CD14-positive monocyte (primary cell): ENCODE measurements around the gene BCAN. TPM values are rescaled to one million over a fixed set of nuclear protein-coding genes. Genes with fewer than 3 reads are reported as not detected.
"Not testable (repeated sequence)": the region's sequence is repeated elsewhere in the genome, so short reads cannot be mapped to it uniquely, and the experiment has no call there.

ENCODE experiments used
- DNase-seq, 3 donors: peaks; one replicate each; pipeline ENCODE4 v3.0.0-alpha.2; 2011 to 2022
- H2AFZ ChIP-seq: 2 replicates; pipeline ENCODE4 v1.6.0; 2012; ENCODE audit warnings: mild to moderate bottlenecking, low read depth, low read length, inconsistent platforms; ENCODE audit not compliant: insufficient read depth, poor library complexity, severe bottlenecking
- H3K27ac ChIP-seq, 2 donors: 1 replicate in 1 of 2; 2 replicates in 1 of 2; pipeline ENCODE4 v1.5.1; 2012 to 2013; ENCODE audit warnings: low read length in 2 of 2, control low read depth in 1 of 2, inconsistent platforms in 1 of 2, low read depth in 1 of 2, mild to moderate bottlenecking in 1 of 2
- H3K27me3 ChIP-seq, 2 donors: one replicate each; pipeline versions ENCODE4 v1.6.0 to v1.6.1; 2011 to 2013; ENCODE audit warnings: low read length in 2 of 2; ENCODE audit not compliant: control insufficient read depth in 2 of 2, insufficient read depth in 2 of 2
- H3K36me3 ChIP-seq, 2 donors: replicated peaks in 1 of 2; 1 replicate in 1 of 2; 2 replicates in 1 of 2; pipeline versions ENCODE4 v1.5.1 to v1.6.1; 2012 to 2013; ENCODE audit warnings: low read length in 2 of 2, control low read depth in 1 of 2, inconsistent platforms in 1 of 2, mild to moderate bottlenecking in 1 of 2; ENCODE audit not compliant: insufficient read depth in 2 of 2, control insufficient read depth in 1 of 2
- H3K4me1 ChIP-seq, 2 donors: 1 replicate in 1 of 2; 2 replicates in 1 of 2; pipeline versions ENCODE4 v1.5.1 to v1.6.1; 2012 to 2013; ENCODE audit warnings: low read length in 2 of 2, control low read depth in 1 of 2, inconsistent platforms in 1 of 2, mild to moderate bottlenecking in 1 of 2, moderate library complexity in 1 of 2; ENCODE audit not compliant: insufficient read depth in 2 of 2, control insufficient read depth in 1 of 2
- H3K4me2 ChIP-seq: replicated peaks from 2 replicates; pipeline ENCODE3; 2012; ENCODE audit warnings: low read length, moderate library complexity, mild to moderate bottlenecking; ENCODE audit not compliant: poor library complexity, severe bottlenecking; ENCODE audit errors: extremely low read depth
- H3K4me3 ChIP-seq, 3 experiments: fragments of 200-600 bp in 1 of 3; sonication (generic) in 1 of 3; replicated peaks in 1 of 3; 1 replicate in 2 of 3; 2 replicates in 1 of 3; pipeline ENCODE4 v1.5.1; 2011 to 2013; ENCODE audit warnings: low read length in 3 of 3, mild to moderate bottlenecking in 3 of 3, control low read depth in 2 of 3, low read depth in 2 of 3, inconsistent platforms in 1 of 3, moderate library complexity in 1 of 3
- H3K79me2 ChIP-seq: 2 replicates; pipeline ENCODE4 v1.6.0; 2012; ENCODE audit warnings: mild to moderate bottlenecking, control low read depth, inconsistent platforms, low read length, moderate library complexity; ENCODE audit not compliant: insufficient read depth
- H3K9ac ChIP-seq: 2 replicates; pipeline ENCODE4 v1.6.0; 2017; ENCODE audit warnings: low read length, mild to moderate bottlenecking; ENCODE audit not compliant: insufficient read depth, poor library complexity, severe bottlenecking
- H3K9me3 ChIP-seq, 2 donors: replicated peaks in 1 of 2; 1 replicate in 1 of 2; 2 replicates in 1 of 2; pipeline versions ENCODE4 v1.5.1 to v1.6.1; 2012 to 2013; ENCODE audit warnings: low read length in 2 of 2, control low read depth in 1 of 2; ENCODE audit not compliant: control insufficient read depth in 1 of 2, insufficient read depth in 1 of 2
- H4K20me1 ChIP-seq: 2 replicates; pipeline ENCODE4 v1.6.0; 2012; ENCODE audit warnings: mild to moderate bottlenecking, low read length, control low read depth, moderate library complexity; ENCODE audit not compliant: insufficient read depth
- H3K27ac Mint-ChIP-seq, 7 donors: one replicate each; pipeline ENCODE4 v1.8.0; 2020; ENCODE audit warnings: mild to moderate bottlenecking in 7 of 7, mixed read lengths in 7 of 7, moderate library complexity in 6 of 7, inconsistent platforms in 2 of 7
- H3K27me3 Mint-ChIP-seq, 3 donors: one replicate each; pipeline ENCODE4 v1.8.0; 2021 to 2022; ENCODE audit warnings: low read depth in 3 of 3, mild to moderate bottlenecking in 3 of 3, mixed read lengths in 3 of 3, moderate library complexity in 3 of 3, inconsistent platforms in 1 of 3
- H3K36me3 Mint-ChIP-seq, 2 donors: one replicate each; pipeline ENCODE4 v1.8.0; 2020; ENCODE audit warnings: mixed read lengths in 2 of 2, inconsistent platforms in 1 of 2, mild to moderate bottlenecking in 1 of 2
- H3K4me1 Mint-ChIP-seq: one replicate; pipeline ENCODE4 v1.8.0; 2020; ENCODE audit warnings: mild to moderate bottlenecking, mixed read lengths
- H3K4me3 Mint-ChIP-seq, 2 donors: one replicate each; pipeline ENCODE4 v1.8.0; 2020; ENCODE audit warnings: mild to moderate bottlenecking in 2 of 2, mixed read lengths in 2 of 2, moderate library complexity in 1 of 2
- H3K9me3 Mint-ChIP-seq, 7 donors: one replicate each; pipeline ENCODE4 v1.8.0; 2020 to 2022; ENCODE audit warnings: mixed read lengths in 7 of 7, mild to moderate bottlenecking in 6 of 7, moderate library complexity in 6 of 7, inconsistent platforms in 2 of 7
- CTCF ChIP-seq: fragments of 200-600 bp; IDR thresholded peaks from one replicate; pipeline ENCODE4 v1.8.0; 2022; ENCODE audit warnings: antibody characterized with exemption, mild to moderate bottlenecking
- WGBS: methylation state at CpG from one replicate; pipeline ENCODE4 v1.1.5; 2013; ENCODE audit warnings: missing lambda C conversion rate; ENCODE audit not compliant: insufficient coverage; 5-methylcytosine and 5-hydroxymethylcytosine counted together
- intact Hi-C, 2 donors: fragments of 100-400 bp; cut with micrococcal nuclease; formaldehyde crosslinking; loops; one replicate each; pipeline versions ENCODE4 v1.15.0 to v1.15.1; 2023
- polyA plus RNA-seq, 3 donors: library from polyadenylated mRNA; depleted of rRNA in 1 of 3; unstranded in 2 of 3; stranded (reverse) in 1 of 3; fragments of 300-500 nt in 2 of 3; fragments of >200 nt in 1 of 3; fragmentation: Illumina TruSeq in 2 of 3; gene quantifications; 1 replicate in 2 of 3; 2 replicates in 1 of 3; pipeline ENCODE4 v1.2.3, GENCODE V29; 2012 to 2021

The BCAN gene
- polyA plus RNA-seq, 3 donors, result not detected

- peaks cover 19 to 20% of the 10 kb centered on the region in 2 donors for H3K36me3 Mint-ChIP-seq
- H3K9ac ChIP-seq, result no peak overlapping the region
- H3K4me2 ChIP-seq, result peak overlapping the region; percentile 97
- peaks cover 0 to 2% (median 2%) of the 10 kb centered on the region in 3 donors for H3K27me3 Mint-ChIP-seq
- intact Hi-C loops, result loop anchor here (10.0 kb wide), 2 partner anchors 147 to 217 kb away; no protein-coding TSS in a partner anchor
- H4K20me1 ChIP-seq, result no peaks in the 10 kb centered on the region
- peaks cover 22% of the 10 kb centered on the region for H3K79me2 ChIP-seq
- no peak for TF ChIP-seq CTCF
- H3K4me3 Mint-ChIP-seq, result peak overlapping the region; percentile 98 to 100
- peaks cover 13 to 21% of the 10 kb centered on the region in 2 donors for H3K36me3 ChIP-seq
- H3K4me1 ChIP-seq, result peaks cover 23 to 26% of the 10 kb centered on the region in 2 donors
- H3K27ac Mint-ChIP-seq, result peak overlapping the region in 4 of 7 donors; percentile 44 to 94 (median 80)
- H3K9me3 ChIP-seq, result no peaks in the 10 kb centered on the region
- peak overlapping the region; percentile 85 to 90 (median 85) for H3K4me3 ChIP-seq
- H3K27me3 ChIP-seq, result no peaks in the 10 kb centered on the region
- no peak for DNase-seq
- 75% methylated on average over 6 of the region's 12 CpGs for WGBS
- no peaks in the 10 kb centered on the region for H3K9me3 Mint-ChIP-seq
- H3K27ac ChIP-seq, result peak overlapping the region; percentile 2 to 68
- H2AFZ ChIP-seq, result peak overlapping the region; percentile 90
- peaks cover 26% of the 10 kb centered on the region for H3K4me1 Mint-ChIP-seq
These were observed 40.0 kb upstream of the BCAN start for GRCh38 chr1:156601892-156602291.

GRCh38 chr1:156602557-156602993 lies 39.3 kb upstream of the BCAN start:
- Histone ChIP-seq H3K4me3 (no peak overlapping the region), H3K4me2 (peak overlapping the region; percentile 35), H3K27ac (no peak overlapping the region), H4K20me1 (no peaks in the 10 kb centered on the region), H3K79me2 (peaks cover 22% of the 10 kb centered on the region), H3K4me1 (peaks cover 23 to 26% of the 10 kb centered on the region in 2 donors), H2AFZ (peak overlapping the region; percentile 47), H3K36me3 (peaks cover 6 to 14% of the 10 kb centered on the region in 2 donors), H3K9ac (no peak overlapping the region), H3K9me3 (no peaks in the 10 kb centered on the region), H3K27me3 (no peaks in the 10 kb centered on the region)
- Mint-ChIP-seq H3K27ac (peak overlapping the region in 1 of 7 donors; percentile 34), H3K9me3 (no peaks in the 10 kb centered on the region), H3K4me1 (peaks cover 26% of the 10 kb centered on the region), H3K36me3 (peaks cover 13 to 15% of the 10 kb centered on the region in 2 donors), H3K27me3 (peaks cover 1 to 2% (median 2%) of the 10 kb centered on the region in 3 donors), H3K4me3 (peak overlapping the region in 1 of 2 donors; percentile 48)
- WGBS, result 10% methylated on average over 7 of the region's 10 CpGs
- intact Hi-C loops, result loop anchor here (10.0 kb wide), 2 partner anchors 148 to 218 kb away; no protein-coding TSS in a partner anchor
- DNase-seq, result peak in 1 of 3 donors; percentile 20
- TF ChIP-seq CTCF, result peak; percentile 52

GRCh38 chr1:156607344-156607743 lies 34.6 kb upstream of the BCAN start:
- not testable (repeated sequence) for H3K9ac ChIP-seq, H3K9me3 ChIP-seq, H3K4me3 Mint-ChIP-seq, H3K4me1 Mint-ChIP-seq, H3K4me3 ChIP-seq, H2AFZ ChIP-seq, H3K27me3 ChIP-seq, H3K9me3 Mint-ChIP-seq, DNase-seq, H3K27ac Mint-ChIP-seq, H3K4me2 ChIP-seq, H3K27ac ChIP-seq, H3K36me3 ChIP-seq, H3K36me3 Mint-ChIP-seq, H3K4me1 ChIP-seq, H3K79me2 ChIP-seq, H4K20me1 ChIP-seq
- peaks cover 15 to 21% (median 18%) of the 10 kb centered on the region in 3 donors for H3K27me3 Mint-ChIP-seq
- intact Hi-C loops, result loop anchor here (5.0 to 10.0 kb wide), 4 partner anchors 125 to 223 kb away; no protein-coding TSS in a partner anchor
- WGBS, result 100% methylated on average over 1 of the region's 4 CpGs
